Measurements from ENCODE around the gene NUS1. TPM values are rescaled to one million over a fixed set of nuclear protein-coding genes. Genes with fewer than 3 reads are reported as not detected.
"Not testable (repeated sequence)": the region's sequence is repeated elsewhere in the genome, so short reads cannot be mapped to it uniquely, and the experiment has no call there.

The NUS1 gene
- total RNA-seq = 44.2 and 44.6 TPM in 2 replicates

GRCh38 chr6:117674991-117675657 is at the start of gene NUS1:
Gene NUS1, plus strand, starts transcription at chr6:117675469. Its CDS starts 202 bp downstream, at chr6:117675671.
- Mint-ChIP-seq H3K27ac (peak within 1 kb of the TSS; percentile 91), H3K36me3 (ENCODE audit: low read depth) (peaks cover 26% of the 10 kb centered on the region), H3K4me3 (ENCODE audit: low read depth) (peak within 1 kb of the TSS; percentile 89), H3K9me3 (no peaks in the 10 kb centered on the region), H3K27me3 (ENCODE audit: low read depth) (no peaks in the 10 kb centered on the region), H3K4me1 (ENCODE audit: low read depth) (peaks cover 35% of the 10 kb centered on the region)
- intact Hi-C loops (cut with micrococcal nuclease) = loop anchor here (1.0 to 2.0 kb wide), 2 partner anchors 73 to 192 kb away; partner anchors contain the start of genes DCBLD1 and GOPC
- DNase-seq (ENCODE audit: low spot score) = peak; percentile 96

- H3K4me3 Mint-ChIP-seq (ENCODE audit: low read depth) = no peak overlapping the region
- no peak overlapping the region for H3K27ac Mint-ChIP-seq
- DNase-seq (ENCODE audit: low spot score) = no peak
- H3K9me3 Mint-ChIP-seq = peaks cover 31% of the 10 kb centered on the region
- intact Hi-C loops (cut with micrococcal nuclease) = no loop called here
- H3K36me3 Mint-ChIP-seq (ENCODE audit: low read depth) = peaks cover 3% of the 10 kb centered on the region
- H3K27me3 Mint-ChIP-seq (ENCODE audit: low read depth) = peaks cover 6% of the 10 kb centered on the region
- H3K4me1 Mint-ChIP-seq (ENCODE audit: low read depth) = no peaks in the 10 kb centered on the region
Observed at GRCh38 chr6:117627533-117627932, 47.7 kb upstream of the NUS1 start.

- intact Hi-C loops (cut with micrococcal nuclease) = no loop called here
- H3K36me3 Mint-ChIP-seq (ENCODE audit: low read depth) = peaks cover 3% of the 10 kb centered on the region
- peaks cover 20% of the 10 kb centered on the region for H3K9me3 Mint-ChIP-seq
- no peaks in the 10 kb centered on the region for H3K4me1 Mint-ChIP-seq (ENCODE audit: low read depth)
- no peak overlapping the region for H3K27ac Mint-ChIP-seq
- no peak for DNase-seq (ENCODE audit: low spot score)
- peaks cover 6% of the 10 kb centered on the region for H3K27me3 Mint-ChIP-seq (ENCODE audit: low read depth)
- H3K4me3 Mint-ChIP-seq (ENCODE audit: low read depth) = no peak overlapping the region
Observed at GRCh38 chr6:117629119-117629660, 46.1 kb upstream of the NUS1 start.

- Mint-ChIP-seq H3K36me3 (ENCODE audit: low read depth) (no peaks in the 10 kb centered on the region), H3K27me3 (ENCODE audit: low read depth) (peaks cover 2% of the 10 kb centered on the region), H3K9me3 (no peaks in the 10 kb centered on the region), H3K4me1 (ENCODE audit: low read depth) (no peaks in the 10 kb centered on the region), H3K4me3 (ENCODE audit: low read depth) (no peak overlapping the region), H3K27ac (no peak overlapping the region)
- no peak for DNase-seq (ENCODE audit: low spot score)
- intact Hi-C loops (cut with micrococcal nuclease) = no loop called here
Observed at GRCh38 chr6:117637770-117638169, 37.5 kb upstream of the NUS1 start.

GRCh38 chr6:117642976-117643375 is 32.3 kb upstream of the NUS1 start:
- H3K27ac Mint-ChIP-seq = no peak overlapping the region
- DNase-seq (ENCODE audit: low spot score) = no peak
- intact Hi-C loops (cut with micrococcal nuclease) = no loop called here
- H3K4me3 Mint-ChIP-seq (ENCODE audit: low read depth) = no peak overlapping the region
- no peaks in the 10 kb centered on the region for H3K36me3 Mint-ChIP-seq (ENCODE audit: low read depth)
- no peaks in the 10 kb centered on the region for H3K27me3 Mint-ChIP-seq (ENCODE audit: low read depth)
- H3K9me3 Mint-ChIP-seq = no peaks in the 10 kb centered on the region
- H3K4me1 Mint-ChIP-seq (ENCODE audit: low read depth) = no peaks in the 10 kb centered on the region

- intact Hi-C loops (cut with micrococcal nuclease); DNase-seq (ENCODE audit: low spot score); H3K27ac Mint-ChIP-seq; H3K36me3 Mint-ChIP-seq (ENCODE audit: low read depth); H3K9me3 Mint-ChIP-seq; H3K4me3 Mint-ChIP-seq (ENCODE audit: low read depth); H3K4me1 Mint-ChIP-seq (ENCODE audit: low read depth); H3K27me3 Mint-ChIP-seq (ENCODE audit: low read depth): not testable (repeated sequence)
Observed at GRCh38 chr6:117651984-117652383, 23.3 kb upstream of the NUS1 start.

GRCh38 chr6:117653949-117654348 is 21.3 kb upstream of the NUS1 start:
- Mint-ChIP-seq H3K9me3 (no peaks in the 10 kb centered on the region), H3K27me3 (ENCODE audit: low read depth) (no peaks in the 10 kb centered on the region), H3K36me3 (ENCODE audit: low read depth) (no peaks in the 10 kb centered on the region), H3K4me1 (ENCODE audit: low read depth) (no peaks in the 10 kb centered on the region), H3K4me3 (ENCODE audit: low read depth) (no peak overlapping the region), H3K27ac (no peak overlapping the region)
- no peak for DNase-seq (ENCODE audit: low spot score)
- intact Hi-C loops (cut with micrococcal nuclease) = no loop called here

GRCh38 chr6:117655380-117655779 is 19.9 kb upstream of the NUS1 start:
- no peaks in the 10 kb centered on the region for H3K36me3 Mint-ChIP-seq (ENCODE audit: low read depth)
- no peaks in the 10 kb centered on the region for H3K9me3 Mint-ChIP-seq
- no peak for DNase-seq (ENCODE audit: low spot score)
- H3K27ac Mint-ChIP-seq = no peak overlapping the region
- no peaks in the 10 kb centered on the region for H3K4me1 Mint-ChIP-seq (ENCODE audit: low read depth)
- H3K27me3 Mint-ChIP-seq (ENCODE audit: low read depth) = no peaks in the 10 kb centered on the region
- no peak overlapping the region for H3K4me3 Mint-ChIP-seq (ENCODE audit: low read depth)
- intact Hi-C loops (cut with micrococcal nuclease) = no loop called here

GRCh38 chr6:117666881-117667280 is 8.4 kb upstream of the NUS1 start:
- Mint-ChIP-seq H3K27ac (no peak overlapping the region), H3K27me3 (ENCODE audit: low read depth) (no peaks in the 10 kb centered on the region), H3K36me3 (ENCODE audit: low read depth) (no peaks in the 10 kb centered on the region), H3K4me1 (ENCODE audit: low read depth) (no peaks in the 10 kb centered on the region), H3K4me3 (ENCODE audit: low read depth) (no peak overlapping the region), H3K9me3 (no peaks in the 10 kb centered on the region)
- DNase-seq (ENCODE audit: low spot score) = no peak
- intact Hi-C loops (cut with micrococcal nuclease) = no loop called here

GRCh38 chr6:117668736-117669135 is 6.5 kb upstream of the NUS1 start:
- Mint-ChIP-seq H3K36me3 (ENCODE audit: low read depth) (no peaks in the 10 kb centered on the region), H3K4me1 (ENCODE audit: low read depth) (peaks cover 2% of the 10 kb centered on the region), H3K27ac (no peak overlapping the region), H3K27me3 (ENCODE audit: low read depth) (no peaks in the 10 kb centered on the region), H3K4me3 (ENCODE audit: low read depth) (no peak overlapping the region), H3K9me3 (no peaks in the 10 kb centered on the region)
- intact Hi-C loops (cut with micrococcal nuclease) = no loop called here
- DNase-seq (ENCODE audit: low spot score) = no peak

GRCh38 chr6:117674503-117674902 is 766 bp upstream of the NUS1 start:
- Mint-ChIP-seq H3K4me3 (ENCODE audit: low read depth) (peak overlapping the region; percentile 89), H3K4me1 (ENCODE audit: low read depth) (peaks cover 31% of the 10 kb centered on the region), H3K27ac (no peak overlapping the region), H3K9me3 (no peaks in the 10 kb centered on the region), H3K27me3 (ENCODE audit: low read depth) (no peaks in the 10 kb centered on the region), H3K36me3 (ENCODE audit: low read depth) (peaks cover 20% of the 10 kb centered on the region)
- DNase-seq (ENCODE audit: low spot score) = no peak
- intact Hi-C loops (cut with micrococcal nuclease) = loop anchor here (2.0 kb wide), 1 partner anchor 192 kb away; the partner anchor contains the start of gene DCBLD1

- not testable (repeated sequence) for H3K9me3 Mint-ChIP-seq; DNase-seq (ENCODE audit: low spot score); H3K27me3 Mint-ChIP-seq (ENCODE audit: low read depth)
- intact Hi-C loops (cut with micrococcal nuclease) = loop anchor here (1.0 to 2.0 kb wide), 2 partner anchors 73 to 193 kb away; partner anchors contain the start of genes DCBLD1 and GOPC
- Mint-ChIP-seq H3K27ac (peak overlapping the region; percentile 91), H3K36me3 (ENCODE audit: low read depth) (peaks cover 30% of the 10 kb centered on the region), H3K4me1 (ENCODE audit: low read depth) (peaks cover 40% of the 10 kb centered on the region), H3K4me3 (ENCODE audit: low read depth) (peak overlapping the region; percentile 89)
Observed at GRCh38 chr6:117675658-117676301, 511 bp downstream of the NUS1 start.

- no peak for DNase-seq (ENCODE audit: low spot score)
- intact Hi-C loops (cut with micrococcal nuclease) = no loop called here
- Mint-ChIP-seq H3K36me3 (ENCODE audit: low read depth) (peaks cover 35% of the 10 kb centered on the region), H3K4me1 (ENCODE audit: low read depth) (peaks cover 46% of the 10 kb centered on the region), H3K27me3 (ENCODE audit: low read depth) (no peaks in the 10 kb centered on the region), H3K4me3 (ENCODE audit: low read depth) (peak overlapping the region; percentile 86), H3K27ac (peak overlapping the region; percentile 28), H3K9me3 (no peaks in the 10 kb centered on the region)
Observed at GRCh38 chr6:117676577-117677218, 1.4 kb downstream of the NUS1 start.
